ENCODE data around the gene EFNA5.

- no peak for TF ChIP-seq CTCF (IDR thresholded peaks at IDR 0.05; ENCODE audit: low read depth, low read length)
- TF ChIP-seq MYC (IDR thresholded peaks at IDR 0.05; ENCODE audit: low read depth, low read length): no peak
- TF ChIP-seq POLR2A (IDR thresholded peaks at IDR 0.05; ENCODE audit: extremely low read depth, insufficient read length): no peak
These were observed 223.2 kb downstream of the EFNA5 start for GRCh38 chr5:107447587-107447986.

Data from NB4 (cell line).